ENCODE data around the gene ADAM15. TPM values are rescaled to one million over a fixed set of nuclear protein-coding genes. Genes with fewer than 3 reads are reported as not detected.

The ADAM15 gene
- total RNA-seq, 1 donor from 2014 or later, result 68.3 TPM

DNA sequence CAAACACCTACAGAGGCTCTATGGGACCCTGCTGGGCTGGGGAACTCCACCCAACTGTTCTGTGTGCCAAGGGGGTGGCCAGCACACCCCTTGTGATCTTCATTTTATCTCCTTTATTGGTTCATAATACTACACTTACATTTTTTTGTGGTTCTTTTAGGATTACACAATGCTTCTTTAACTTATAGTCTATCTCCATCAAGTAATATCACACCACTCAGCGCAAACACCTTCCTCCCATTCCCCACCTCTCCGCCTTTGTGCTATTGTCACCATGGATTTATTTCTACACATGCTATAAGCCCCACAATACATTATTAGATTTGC, 43.5 kb downstream of the ADAM15 start:
- FAIRE-seq, result no peak
- no peak for TF ChIP-seq EZH2 (IDR thresholded peaks at IDR 0.05; ENCODE audit: insufficient read depth, low read length)
- TF ChIP-seq CTCF (IDR thresholded peaks at IDR 0.05; ENCODE audit: insufficient read depth, low read depth, low read length), result no peak
- no peak overlapping the region for H3K27ac Mint-ChIP-seq (ENCODE audit: unreplicated experiment)
- DNase-seq (ENCODE audit: low read depth), result no peak
- no peaks in the 10 kb centered on the region for H3K9me3 Mint-ChIP-seq (ENCODE audit: unreplicated experiment)
- peaks cover 7% of the 10 kb centered on the region for H3K4me1 ChIP-seq (ENCODE audit: insufficient read depth, low read length)
- H3K4me1 Mint-ChIP-seq (ENCODE audit: low read depth, unreplicated experiment), result peaks cover 10% of the 10 kb centered on the region
- no peak overlapping the region for H3K4me3 Mint-ChIP-seq (ENCODE audit: unreplicated experiment)
- H4K20me1 ChIP-seq (ENCODE audit: insufficient read depth, low read length), result no peaks in the 10 kb centered on the region
- no peak overlapping the region for H3K9ac ChIP-seq (ENCODE audit: low read length)
- no peaks in the 10 kb centered on the region for H3K36me3 ChIP-seq (ENCODE audit: insufficient read depth, low read length)
- H3K27ac ChIP-seq (ENCODE audit: low read depth, low read length), result no peak overlapping the region
- H3K27me3 ChIP-seq (ENCODE audit: insufficient read depth, low read length), result peaks cover 17% of the 10 kb centered on the region
- no peaks in the 10 kb centered on the region for H3K79me2 ChIP-seq (ENCODE audit: insufficient read depth, low read length)
- H2AFZ ChIP-seq (ENCODE audit: low read depth, low read length), result no peak overlapping the region
- peaks cover 11% of the 10 kb centered on the region for H3K27me3 Mint-ChIP-seq (ENCODE audit: low read depth, unreplicated experiment)
- H3K4me3 ChIP-seq (ENCODE audit: insufficient read depth, low read depth, low read length), result no peak overlapping the region
- H3K4me2 ChIP-seq (ENCODE audit: low read length), result no peak overlapping the region
- H3K36me3 Mint-ChIP-seq (ENCODE audit: low read depth, unreplicated experiment), result no peaks in the 10 kb centered on the region
- H3K9me3 ChIP-seq (ENCODE audit: insufficient read depth, low read depth, low read length), result no peaks in the 10 kb centered on the region

DNA sequence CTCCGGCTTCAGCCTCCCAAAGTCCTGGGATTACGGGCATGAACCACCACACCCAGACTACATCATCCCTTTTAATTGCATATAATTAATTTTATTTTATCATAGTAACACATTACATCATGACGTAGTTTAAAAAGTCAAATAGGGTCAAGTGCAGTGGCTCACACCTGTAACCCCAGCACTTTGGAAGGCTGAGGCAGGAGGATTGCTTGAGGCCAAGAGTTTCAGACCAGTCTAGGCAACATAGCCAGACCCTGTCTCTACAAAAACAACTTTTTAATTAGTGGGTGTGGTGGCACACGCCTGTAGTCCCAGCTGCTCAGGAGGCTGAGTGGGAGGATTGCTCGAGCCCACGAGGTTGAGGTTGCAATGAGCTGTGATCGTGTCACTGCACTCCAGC, 48.2 kb downstream of the ADAM15 start:
- no peak overlapping the region for H3K4me3 Mint-ChIP-seq (ENCODE audit: unreplicated experiment)
- no peaks in the 10 kb centered on the region for H4K20me1 ChIP-seq (ENCODE audit: insufficient read depth, low read length)
- H3K4me2 ChIP-seq (ENCODE audit: low read length), result no peak overlapping the region
- no peaks in the 10 kb centered on the region for H3K36me3 Mint-ChIP-seq (ENCODE audit: low read depth, unreplicated experiment)
- no peaks in the 10 kb centered on the region for H3K9me3 ChIP-seq (ENCODE audit: insufficient read depth, low read depth, low read length)
- H3K27ac Mint-ChIP-seq (ENCODE audit: unreplicated experiment), result no peak overlapping the region
- H3K79me2 ChIP-seq (ENCODE audit: insufficient read depth, low read length), result no peaks in the 10 kb centered on the region
- peaks cover 17% of the 10 kb centered on the region for H3K27me3 ChIP-seq (ENCODE audit: insufficient read depth, low read length)
- no peaks in the 10 kb centered on the region for H3K9me3 Mint-ChIP-seq (ENCODE audit: unreplicated experiment)
- no peak for DNase-seq (ENCODE audit: low read depth)
- no peak overlapping the region for H3K27ac ChIP-seq (ENCODE audit: low read depth, low read length)
- no peak overlapping the region for H2AFZ ChIP-seq (ENCODE audit: low read depth, low read length)
- H3K9ac ChIP-seq (ENCODE audit: low read length), result no peak overlapping the region
- no peak for FAIRE-seq
- H3K4me1 Mint-ChIP-seq (ENCODE audit: low read depth, unreplicated experiment), result peaks cover 1% of the 10 kb centered on the region
- no peaks in the 10 kb centered on the region for H3K36me3 ChIP-seq (ENCODE audit: insufficient read depth, low read length)
- no peaks in the 10 kb centered on the region for H3K27me3 Mint-ChIP-seq (ENCODE audit: low read depth, unreplicated experiment)
- H3K4me1 ChIP-seq (ENCODE audit: insufficient read depth, low read length), result no peaks in the 10 kb centered on the region
- no peak overlapping the region for H3K4me3 ChIP-seq (ENCODE audit: insufficient read depth, low read depth, low read length)
- TF ChIP-seq CTCF (IDR thresholded peaks at IDR 0.05; ENCODE audit: insufficient read depth, low read depth, low read length) (no peak), EZH2 (IDR thresholded peaks at IDR 0.05; ENCODE audit: insufficient read depth, low read length) (no peak)

DNA sequence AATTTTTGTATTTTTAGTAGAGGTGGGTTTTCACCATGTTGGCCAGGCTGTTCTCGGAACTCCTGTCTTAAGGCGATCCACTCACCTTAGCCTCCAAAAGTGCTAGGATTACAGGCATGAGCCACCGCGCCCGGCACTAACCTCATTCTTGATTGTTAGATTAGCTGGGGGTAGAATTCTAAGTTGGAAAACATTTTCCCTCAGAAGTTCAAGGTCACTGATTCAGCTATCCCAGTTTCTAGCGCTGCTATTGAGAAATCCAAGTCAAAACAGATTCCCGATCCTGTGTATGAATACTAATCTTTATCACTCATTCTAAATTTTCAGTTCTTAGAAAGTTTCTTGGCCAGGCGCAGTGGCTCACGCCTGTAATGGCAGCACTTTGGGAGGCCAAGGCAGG, 52.2 kb downstream of the ADAM15 start:
- Histone ChIP-seq H3K27me3 (ENCODE audit: insufficient read depth, low read length) (peaks cover 10% of the 10 kb centered on the region), H3K9ac (ENCODE audit: low read length) (no peak overlapping the region), H4K20me1 (ENCODE audit: insufficient read depth, low read length) (no peaks in the 10 kb centered on the region), H3K4me2 (ENCODE audit: low read length) (no peak overlapping the region), H3K27ac (ENCODE audit: low read depth, low read length) (no peak overlapping the region), H3K4me3 (ENCODE audit: insufficient read depth, low read depth, low read length) (no peak overlapping the region), H3K4me1 (ENCODE audit: insufficient read depth, low read length) (no peaks in the 10 kb centered on the region), H3K79me2 (ENCODE audit: insufficient read depth, low read length) (no peaks in the 10 kb centered on the region), H3K9me3 (ENCODE audit: insufficient read depth, low read depth, low read length) (no peaks in the 10 kb centered on the region), H3K36me3 (ENCODE audit: insufficient read depth, low read length) (no peaks in the 10 kb centered on the region), H2AFZ (ENCODE audit: low read depth, low read length) (no peak overlapping the region)
- DNase-seq (ENCODE audit: low read depth), result no peak
- no peak for FAIRE-seq
- Mint-ChIP-seq H3K9me3 (ENCODE audit: unreplicated experiment) (peaks cover 2% of the 10 kb centered on the region), H3K4me3 (ENCODE audit: unreplicated experiment) (no peak overlapping the region), H3K27ac (ENCODE audit: unreplicated experiment) (no peak overlapping the region), H3K4me1 (ENCODE audit: low read depth, unreplicated experiment) (no peaks in the 10 kb centered on the region), H3K27me3 (ENCODE audit: low read depth, unreplicated experiment) (peaks cover 24% of the 10 kb centered on the region), H3K36me3 (ENCODE audit: low read depth, unreplicated experiment) (peaks cover 1% of the 10 kb centered on the region)
- TF ChIP-seq CTCF (IDR thresholded peaks at IDR 0.05; ENCODE audit: insufficient read depth, low read depth, low read length), result no peak
- no peak for TF ChIP-seq EZH2 (IDR thresholded peaks at IDR 0.05; ENCODE audit: insufficient read depth, low read length)

Data from astrocyte (in vitro differentiated cells and primary cell).